Rectal smooth muscle tissue (tissue), 1 donor: ENCODE results near the gene DRD2.

Source experiments
- H3K27ac ChIP-seq: one replicate; pipeline ENCODE4 v1.7.0; 2013; ENCODE audit warnings: low read depth, low read length, inconsistent platforms
- H3K27me3 ChIP-seq: one replicate; pipeline ENCODE4 v1.7.0; 2013; ENCODE audit warnings: low read length; ENCODE audit not compliant: control insufficient read depth, insufficient read depth
- H3K36me3 ChIP-seq: one replicate; pipeline ENCODE4 v1.7.0; 2013; ENCODE audit warnings: low read length; ENCODE audit not compliant: control insufficient read depth, insufficient read depth
- H3K4me1 ChIP-seq: one replicate; pipeline ENCODE4 v1.7.0; 2013; ENCODE audit warnings: low read length; ENCODE audit not compliant: control insufficient read depth, insufficient read depth
- H3K4me3 ChIP-seq: one replicate; pipeline ENCODE4 v1.7.0; 2013; ENCODE audit warnings: low read length
- H3K9ac ChIP-seq: one replicate; pipeline ENCODE4 v1.7.0; 2013; ENCODE audit warnings: low read length

The DRD2 gene

GRCh38 chr11:113476553-113476952 is 1.4 kb upstream of the DRD2 start:
- H3K4me3 ChIP-seq: no peak overlapping the region
- no peak overlapping the region for H3K27ac ChIP-seq
- no peak overlapping the region for H3K9ac ChIP-seq
- H3K27me3 ChIP-seq: peaks cover 12% of the 10 kb centered on the region
- H3K36me3 ChIP-seq: no peaks in the 10 kb centered on the region
- no peaks in the 10 kb centered on the region for H3K4me1 ChIP-seq

- no peak overlapping the region for H3K4me3 ChIP-seq
- no peaks in the 10 kb centered on the region for H3K4me1 ChIP-seq
- no peak overlapping the region for H3K9ac ChIP-seq
- H3K27me3 ChIP-seq: peaks cover 12% of the 10 kb centered on the region
- H3K27ac ChIP-seq: no peak overlapping the region
- H3K36me3 ChIP-seq: no peaks in the 10 kb centered on the region
Measured at GRCh38 chr11:113474362-113475159, 637 bp downstream of the DRD2 start.

GRCh38 chr11:113473983-113474361 is 1.2 kb downstream of the DRD2 start:
- H3K9ac ChIP-seq: no peak overlapping the region
- H3K27ac ChIP-seq: no peak overlapping the region
- H3K27me3 ChIP-seq: peaks cover 12% of the 10 kb centered on the region
- H3K4me1 ChIP-seq: no peaks in the 10 kb centered on the region
- no peak overlapping the region for H3K4me3 ChIP-seq
- no peaks in the 10 kb centered on the region for H3K36me3 ChIP-seq

GRCh38 chr11:113472471-113472870 is 2.7 kb downstream of the DRD2 start:
- H3K9ac ChIP-seq: no peak overlapping the region
- H3K4me3 ChIP-seq: no peak overlapping the region
- no peaks in the 10 kb centered on the region for H3K36me3 ChIP-seq
- H3K4me1 ChIP-seq: no peaks in the 10 kb centered on the region
- no peak overlapping the region for H3K27ac ChIP-seq
- H3K27me3 ChIP-seq: peaks cover 12% of the 10 kb centered on the region

GRCh38 chr11:113470233-113470632 is 5.0 kb downstream of the DRD2 start:
- H3K4me3 ChIP-seq: no peak overlapping the region
- H3K9ac ChIP-seq: no peak overlapping the region
- H3K4me1 ChIP-seq: no peaks in the 10 kb centered on the region
- no peaks in the 10 kb centered on the region for H3K36me3 ChIP-seq
- no peaks in the 10 kb centered on the region for H3K27me3 ChIP-seq
- H3K27ac ChIP-seq: no peak overlapping the region

- H3K27me3 ChIP-seq: no peaks in the 10 kb centered on the region
Measured at GRCh38 chr11:113468726-113469345, 6.4 kb downstream of the DRD2 start.

GRCh38 chr11:113467545-113467944 is 7.7 kb downstream of the DRD2 start:
- Histone ChIP-seq H3K4me1 (no peaks in the 10 kb centered on the region), H3K4me3 (no peak overlapping the region), H3K27ac (no peak overlapping the region), H3K27me3 (no peaks in the 10 kb centered on the region), H3K9ac (no peak overlapping the region), H3K36me3 (no peaks in the 10 kb centered on the region)

More at GRCh38 chr11:113468726-113469345, 6.4 kb downstream of the DRD2 start:
- Histone ChIP-seq H3K4me3 (no peak overlapping the region), H3K36me3 (no peaks in the 10 kb centered on the region), H3K4me1 (no peaks in the 10 kb centered on the region), H3K9ac (no peak overlapping the region), H3K27ac (no peak overlapping the region)

- H3K27me3 ChIP-seq: no peaks in the 10 kb centered on the region
- no peaks in the 10 kb centered on the region for H3K36me3 ChIP-seq
- H3K4me1 ChIP-seq: no peaks in the 10 kb centered on the region
- no peak overlapping the region for H3K9ac ChIP-seq
- no peak overlapping the region for H3K4me3 ChIP-seq
- no peak overlapping the region for H3K27ac ChIP-seq
Measured at GRCh38 chr11:113465786-113466185, 9.4 kb downstream of the DRD2 start.

GRCh38 chr11:113464416-113464815 is 10.8 kb downstream of the DRD2 start:
- Histone ChIP-seq H3K36me3 (no peaks in the 10 kb centered on the region), H3K9ac (no peak overlapping the region), H3K4me3 (no peak overlapping the region), H3K27me3 (no peaks in the 10 kb centered on the region), H3K4me1 (no peaks in the 10 kb centered on the region), H3K27ac (no peak overlapping the region)

GRCh38 chr11:113462830-113463229 is 12.4 kb downstream of the DRD2 start:
- no peak overlapping the region for H3K4me3 ChIP-seq
- H3K36me3 ChIP-seq: no peaks in the 10 kb centered on the region
- no peaks in the 10 kb centered on the region for H3K4me1 ChIP-seq
- H3K27ac ChIP-seq: no peak overlapping the region
- H3K9ac ChIP-seq: no peak overlapping the region
- no peaks in the 10 kb centered on the region for H3K27me3 ChIP-seq

- Histone ChIP-seq H3K4me1 (no peaks in the 10 kb centered on the region), H3K4me3 (no peak overlapping the region), H3K9ac (no peak overlapping the region), H3K27me3 (no peaks in the 10 kb centered on the region), H3K36me3 (no peaks in the 10 kb centered on the region), H3K27ac (no peak overlapping the region)
Measured at GRCh38 chr11:113461639-113462038, 13.6 kb downstream of the DRD2 start.

GRCh38 chr11:113460469-113460868 is 14.7 kb downstream of the DRD2 start:
- Histone ChIP-seq H3K4me3 (no peak overlapping the region), H3K36me3 (no peaks in the 10 kb centered on the region), H3K27me3 (no peaks in the 10 kb centered on the region), H3K4me1 (no peaks in the 10 kb centered on the region), H3K9ac (no peak overlapping the region), H3K27ac (no peak overlapping the region)

GRCh38 chr11:113458189-113458588 is 17.0 kb downstream of the DRD2 start:
- Histone ChIP-seq H3K4me1 (no peaks in the 10 kb centered on the region), H3K9ac (no peak overlapping the region), H3K36me3 (no peaks in the 10 kb centered on the region), H3K27ac (no peak overlapping the region), H3K27me3 (no peaks in the 10 kb centered on the region), H3K4me3 (no peak overlapping the region)
